Transverse colon (tissue), 4 donors: Measurements from ENCODE around the gene ATP12A. TPM values are rescaled to one million over a fixed set of nuclear protein-coding genes. Genes with fewer than 3 reads are reported as not detected.

Experiments used
- DNase-seq: peaks from one replicate; pipeline ENCODE4 v3.0.0-alpha.2; 2019
- H3K27ac ChIP-seq, 4 donors: fragments of 200-600 bp; sonication (generic); 2 replicates each; pipeline ENCODE4 v1.5.1; 2016 to 2018; ENCODE audit warnings: inconsistent platforms in 4 of 4
- H3K27me3 ChIP-seq: fragments of 200-600 bp; sonication (generic); 2 replicates; pipeline ENCODE4 v1.5.1; 2017; ENCODE audit warnings: inconsistent platforms
- H3K36me3 ChIP-seq, 4 donors: fragments of 200-600 bp; sonication (generic); 2 replicates each; pipeline ENCODE4 v1.5.1; 2017 to 2019; ENCODE audit warnings: inconsistent platforms in 4 of 4
- H3K4me1 ChIP-seq, 4 donors: fragments of 200-600 bp; sonication (generic); 2 replicates each; pipeline ENCODE4 v1.5.1; 2017 to 2020; ENCODE audit warnings: inconsistent platforms in 4 of 4
- H3K4me3 ChIP-seq, 4 donors: fragments of 200-600 bp; sonication (generic); 1 replicate in 1 of 4; 2 replicates in 3 of 4; pipeline versions ENCODE4 v1.5.1 to v1.6.1; 2017 to 2019; ENCODE audit warnings: inconsistent platforms in 4 of 4
- H3K9me3 ChIP-seq, 2 donors: fragments of 200-600 bp; sonication (generic); 2 replicates each; pipeline ENCODE4 v1.5.1; 2017 to 2019; ENCODE audit warnings: inconsistent platforms in 2 of 2
- EP300 ChIP-seq: sonication (generic); formaldehyde crosslinking; IDR thresholded peaks from one replicate; pipeline ENCODE4 v1.6.1; 2017; ENCODE audit warnings: antibody characterized with exemption, low read depth
- POLR2A ChIP-seq: fragments of 450-650 bp; IDR thresholded peaks from one replicate; pipeline ENCODE4 v1.6.1; 2016; ENCODE audit warnings: antibody characterized with exemption, mild to moderate bottlenecking, moderate library complexity
- POLR2AphosphoS5 ChIP-seq, 3 donors: sonication (generic); formaldehyde crosslinking; IDR thresholded peaks; one replicate each; pipeline ENCODE4 v1.6.1; 2016; ENCODE audit warnings: antibody characterized with exemption in 3 of 3
- WGBS, 2 donors: methylation state at CpG; one replicate each; pipeline ENCODE4 v1.1.5; 2018; ENCODE audit warnings: low coverage in 1 of 2; 5-methylcytosine and 5-hydroxymethylcytosine counted together
- in situ Hi-C, 4 donors: fragments of 200-750 bp; cut with MboI; loops; one replicate each; pipeline versions ENCODE4 v1.15.0 to v1.15.1; 2017; ENCODE audit warnings: low sequenced_read_pairs in 3 of 4, low pct_ligation_motif_present in 1 of 4, low pct_unique_long_range_greater_than_20kb in 1 of 4
- intact Hi-C: fragments of 100-400 bp; cut with DNase I; formaldehyde crosslinking; loops from one replicate; pipeline ENCODE4 v1.15.1; 2023; ENCODE audit warnings: low total_unique reads
- total RNA-seq, 4 donors: library from RNA; depleted of rRNA; stranded (reverse); fragments of >200 nt; gene quantifications; one replicate each; pipeline ENCODE4 v1.1.0, GENCODE V29; 2016
- TF ChIP-seq, protein P1 (sequence below), 5 experiments: fragments of 200-600 bp in 3 of 5; fragments of 450-650 bp in 2 of 5; sonication (generic) in 3 of 5; IDR thresholded peaks; 1 replicate in 2 of 5; 2 replicates in 3 of 5; pipeline ENCODE4 v1.5.1; 2016 to 2017; ENCODE audit warnings: antibody characterized with exemption in 5 of 5, inconsistent platforms in 3 of 5, mild to moderate bottlenecking in 2 of 5, moderate library complexity in 1 of 5

The ATP12A gene
- total RNA-seq, 4 donors from 2014 or later = 0.14 TPM; not detected in 3

DNA sequence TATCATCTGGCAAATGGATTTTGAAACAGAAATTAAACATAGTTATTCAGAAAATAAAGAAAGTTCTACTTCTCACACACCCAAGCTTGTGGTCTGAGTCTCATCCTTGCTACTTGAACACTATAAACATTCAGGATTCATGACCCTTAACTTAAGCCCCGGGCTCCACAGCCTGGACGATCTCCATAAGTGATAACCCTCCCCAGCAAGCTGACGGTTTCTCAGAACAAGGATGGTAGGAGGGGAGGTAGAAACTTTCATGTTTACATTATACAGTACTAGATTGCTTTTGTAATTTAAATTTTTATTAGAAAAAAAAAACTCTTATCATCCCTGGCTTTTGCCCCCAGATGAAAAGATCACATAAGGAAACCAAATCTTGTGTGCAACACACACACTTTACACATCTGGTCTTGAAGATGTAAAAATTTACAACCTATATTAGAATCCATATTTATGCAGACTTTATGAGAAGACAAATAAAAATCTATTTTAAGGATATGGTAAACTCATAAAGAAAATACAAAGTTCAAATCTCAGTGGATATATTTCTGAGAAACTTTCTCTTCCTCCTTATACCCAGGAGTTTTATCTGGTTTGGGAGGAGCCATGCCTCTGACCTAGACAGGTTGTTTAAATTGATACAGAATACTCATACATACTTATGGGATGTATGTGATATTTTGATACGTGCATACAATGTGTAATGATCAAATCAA, 20.0 kb upstream of the ATP12A start:
- DNase-seq = no peak

GRCh38 chr13:24661713-24662112, 18.5 kb upstream of the ATP12A start:
- in situ Hi-C loops (no loop called here), intact Hi-C loops (no loop called here)
- peaks cover 7 to 48% (median 26%) of the 10 kb centered on the region in 4 donors for H3K4me1 ChIP-seq
- no peaks in the 10 kb centered on the region for H3K9me3 ChIP-seq
- 55 to 64% methylated on average over 5 of the region's 5 CpGs for WGBS, 2 donors
- H3K36me3 ChIP-seq = no peaks in the 10 kb centered on the region
- peak overlapping the region; percentile 68 to 74 (median 70) for H3K27ac ChIP-seq
- H3K27me3 ChIP-seq = no peaks in the 10 kb centered on the region
- TF ChIP-seq POLR2AphosphoS5 (IDR thresholded peaks at IDR 0.05) = no peak
- TF ChIP-seq EP300 = no peak
- TF ChIP-seq, protein P1, sequence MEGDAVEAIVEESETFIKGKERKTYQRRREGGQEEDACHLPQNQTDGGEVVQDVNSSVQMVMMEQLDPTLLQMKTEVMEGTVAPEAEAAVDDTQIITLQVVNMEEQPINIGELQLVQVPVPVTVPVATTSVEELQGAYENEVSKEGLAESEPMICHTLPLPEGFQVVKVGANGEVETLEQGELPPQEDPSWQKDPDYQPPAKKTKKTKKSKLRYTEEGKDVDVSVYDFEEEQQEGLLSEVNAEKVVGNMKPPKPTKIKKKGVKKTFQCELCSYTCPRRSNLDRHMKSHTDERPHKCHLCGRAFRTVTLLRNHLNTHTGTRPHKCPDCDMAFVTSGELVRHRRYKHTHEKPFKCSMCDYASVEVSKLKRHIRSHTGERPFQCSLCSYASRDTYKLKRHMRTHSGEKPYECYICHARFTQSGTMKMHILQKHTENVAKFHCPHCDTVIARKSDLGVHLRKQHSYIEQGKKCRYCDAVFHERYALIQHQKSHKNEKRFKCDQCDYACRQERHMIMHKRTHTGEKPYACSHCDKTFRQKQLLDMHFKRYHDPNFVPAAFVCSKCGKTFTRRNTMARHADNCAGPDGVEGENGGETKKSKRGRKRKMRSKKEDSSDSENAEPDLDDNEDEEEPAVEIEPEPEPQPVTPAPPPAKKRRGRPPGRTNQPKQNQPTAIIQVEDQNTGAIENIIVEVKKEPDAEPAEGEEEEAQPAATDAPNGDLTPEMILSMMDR (IDR thresholded peaks at IDR 0.05) = no peak
- no peak for TF ChIP-seq POLR2A
- no peak overlapping the region for H3K4me3 ChIP-seq
- no peak for DNase-seq

More for the DNA sequence above, 20.0 kb upstream of the ATP12A start:
- in situ Hi-C loops (no loop called here), intact Hi-C loops (no loop called here)
- H3K27ac ChIP-seq = peak overlapping the region; percentile 46 to 69 (median 56)
- TF ChIP-seq, protein P1 (IDR thresholded peaks at IDR 0.05) = no peak
- no peak for TF ChIP-seq POLR2A
- no peak for TF ChIP-seq EP300
- no peak for TF ChIP-seq POLR2AphosphoS5 (IDR thresholded peaks at IDR 0.05)
- H3K27me3 ChIP-seq = no peaks in the 10 kb centered on the region
- H3K36me3 ChIP-seq = no peaks in the 10 kb centered on the region
- WGBS, 2 donors = 31 to 47% methylated on average over 4 of the region's 4 CpGs
- H3K4me3 ChIP-seq = no peak overlapping the region
- H3K4me1 ChIP-seq = peaks cover 7 to 42% (median 26%) of the 10 kb centered on the region in 4 donors
- no peaks in the 10 kb centered on the region for H3K9me3 ChIP-seq

GRCh38 chr13:24662195-24663088, 17.8 kb upstream of the ATP12A start:
- no peaks in the 10 kb centered on the region for H3K9me3 ChIP-seq
- H3K4me1 ChIP-seq = peaks cover 7 to 48% (median 26%) of the 10 kb centered on the region in 4 donors
- H3K27me3 ChIP-seq = no peaks in the 10 kb centered on the region
- H3K27ac ChIP-seq = peak overlapping the region; percentile 68 to 74 (median 70)
- in situ Hi-C loops = no loop called here
- no peaks in the 10 kb centered on the region for H3K36me3 ChIP-seq
- TF ChIP-seq POLR2AphosphoS5 (IDR thresholded peaks at IDR 0.05) (peak in 1 of 3 donors; percentile 14), POLR2A (no peak)
- intact Hi-C loops = no loop called here
- 59% methylated on average over 2 of the region's 2 CpGs; no CpG with 5 or more reads in 1 of the 2 donors for WGBS, 2 donors
- H3K4me3 ChIP-seq = no peak overlapping the region
- DNase-seq = peak; percentile 63

DNA sequence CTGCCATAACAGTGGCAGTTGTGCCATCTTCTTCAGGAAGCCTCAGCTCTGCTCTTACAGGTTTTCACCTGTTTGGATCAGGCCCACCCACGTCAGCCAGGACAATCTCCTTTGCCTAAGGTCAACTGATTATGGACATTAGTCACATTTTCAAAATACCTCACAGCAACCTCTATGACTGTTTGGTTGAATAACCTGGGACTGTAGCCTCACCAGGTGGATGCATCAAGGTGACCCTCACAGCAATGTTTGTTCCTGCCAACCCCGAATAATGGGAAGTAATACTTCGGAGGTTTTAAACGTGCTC, 17.2 kb upstream of the ATP12A start:
- whole genome bisulfite sequencing, 2 donors = 79 to 89% methylated on average over 3 to 4 of the region's 4 CpGs
- H3K36me3 ChIP-seq = no peaks in the 10 kb centered on the region
- no peak for TF ChIP-seq POLR2AphosphoS5 (IDR thresholded peaks at IDR 0.05)
- no peak for TF ChIP-seq POLR2A
- TF ChIP-seq, protein P1 (IDR thresholded peaks at IDR 0.05) = no peak
- no peak for TF ChIP-seq EP300
- H3K27ac ChIP-seq = peak overlapping the region; percentile 68 to 74 (median 70)
- no peak overlapping the region for H3K4me3 ChIP-seq
- intact Hi-C loops (no loop called here), in situ Hi-C loops (no loop called here)
- no peaks in the 10 kb centered on the region for H3K9me3 ChIP-seq
- no peak for DNase-seq
- H3K4me1 ChIP-seq = peaks cover 7 to 48% (median 26%) of the 10 kb centered on the region in 4 donors
- H3K27me3 ChIP-seq = no peaks in the 10 kb centered on the region
